Measurements from ENCODE around the gene IRX6. TPM values are rescaled to one million over a fixed set of nuclear protein-coding genes. Genes with fewer than 3 reads are reported as not detected.

The IRX6 gene
- total RNA-seq, 1 experiment from 2014 or later = not detected

DNA sequence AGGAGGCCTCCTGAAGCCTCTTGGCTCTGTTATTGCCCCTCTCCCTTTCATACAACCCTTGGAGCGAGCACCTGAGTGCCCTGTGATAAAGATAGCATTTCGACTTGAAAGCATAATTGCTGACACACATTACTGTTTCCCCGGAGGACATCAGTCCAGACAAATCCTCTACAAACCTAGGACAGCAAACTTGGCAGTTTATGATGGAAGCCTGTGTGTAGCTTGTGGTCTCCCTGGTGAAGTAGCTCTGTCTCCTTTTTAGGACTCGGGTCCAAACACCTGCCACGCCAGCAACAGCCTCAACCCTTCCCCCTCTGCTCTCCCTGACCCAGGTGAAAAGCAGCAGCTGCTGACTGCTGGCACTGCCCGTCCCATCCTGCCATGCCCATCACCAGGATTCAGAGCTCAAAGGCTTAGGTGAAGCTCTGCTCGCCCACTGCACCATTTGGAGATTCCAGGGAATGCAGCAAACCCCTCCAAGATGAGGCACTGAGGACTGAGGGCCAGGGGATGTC lies 55.9 kb downstream of the IRX6 start:
- peak overlapping the region in 1 of 3 experiments; percentile 88; a peak in 1 of 7 replicates for H3K27ac Mint-ChIP-seq
- no peak overlapping the region for H3K27ac ChIP-seq (ENCODE audit: insufficient read length, low read depth, low read length)
- H3K18ac ChIP-seq (ENCODE audit: insufficient read length, low read depth, low read length) = no peak overlapping the region
- H3K23me2 ChIP-seq (ENCODE audit: insufficient read length, low read depth, low read length, poor library complexity, severe bottlenecking) = no peaks in the 10 kb centered on the region
- no peak overlapping the region for H3K14ac ChIP-seq (ENCODE audit: insufficient read depth, low read length)
- no peak overlapping the region for H2BK120ac ChIP-seq (ENCODE audit: low read depth, low read length, poor library complexity, severe bottlenecking)
- H3K4me1 Mint-ChIP-seq = peaks cover 2 to 3% of the 10 kb centered on the region in 2 experiments; a peak in 3 of 4 replicates
- H3K9me3 Mint-ChIP-seq = no peaks in the 10 kb centered on the region
- H2AK5ac ChIP-seq (ENCODE audit: insufficient read length, low read length) = no peak overlapping the region
- H3K4me3 Mint-ChIP-seq = no peak overlapping the region
- H2BK15ac ChIP-seq (ENCODE audit: low read depth, low read length) = no peak overlapping the region
- no peaks in the 10 kb centered on the region for H3K9me3 ChIP-seq (ENCODE audit: control insufficient read depth, low read depth, low read length)
- DNase-seq = no peak
- no peak overlapping the region for H2BK5ac ChIP-seq (ENCODE audit: insufficient read length, low read length)
- H4K8ac ChIP-seq (replicated peaks; ENCODE audit: insufficient read length, low read depth, low read length) = no peak overlapping the region
- no peaks in the 10 kb centered on the region for H3K79me2 ChIP-seq (ENCODE audit: insufficient read depth, low read length)
- no peak overlapping the region for H3K23ac ChIP-seq (ENCODE audit: insufficient read length, low read depth, low read length)
- no peak for TF ChIP-seq CTCF (conservative IDR thresholded peaks at IDR 0.05)
- no peak overlapping the region for H3K9ac ChIP-seq (ENCODE audit: extremely low read depth, insufficient read length, low read length)
- H2BK20ac ChIP-seq (ENCODE audit: low read depth, low read length, poor library complexity, severe bottlenecking) = no peak overlapping the region
- no peak overlapping the region for H3K56ac ChIP-seq (ENCODE audit: insufficient read length, low read depth, low read length)
- WGBS (ENCODE audit: extremely low coverage, insufficient read length, low lambda C conversion rate) = no CpG with 5 or more reads among the region's 7 CpGs
- H3K36me3 Mint-ChIP-seq (ENCODE audit: insufficient read depth in 1 of 3, low read depth in 3 of 3) = no peaks in the 10 kb centered on the region; a peak in 1 of 7 replicates
- H4K91ac ChIP-seq (ENCODE audit: insufficient read length, low read depth, low read length) = no peak overlapping the region
- H3K4ac ChIP-seq (ENCODE audit: low read depth, low read length) = no peak overlapping the region
- H4K20me1 ChIP-seq (ENCODE audit: control insufficient read depth, insufficient read depth, insufficient read length) = no peaks in the 10 kb centered on the region
- no peak overlapping the region for H3K4me2 ChIP-seq (ENCODE audit: insufficient read depth, insufficient read length, low read length)
- H3K27me3 ChIP-seq (ENCODE audit: insufficient read depth, low read length) = no peaks in the 10 kb centered on the region
- H2BK12ac ChIP-seq (ENCODE audit: insufficient read length, low read depth, low read length) = no peak overlapping the region
- no peaks in the 10 kb centered on the region for H3K79me1 ChIP-seq (ENCODE audit: insufficient read depth, low read depth, low read length, poor library complexity, severe bottlenecking)
- H3T11ph ChIP-seq (ENCODE audit: low read length) = no peak overlapping the region
- H3K4me1 ChIP-seq (ENCODE audit: insufficient read depth, low read length) = no peaks in the 10 kb centered on the region
- H3K27me3 Mint-ChIP-seq (ENCODE audit: low read depth) = peaks cover 5% of the 10 kb centered on the region
- H4K5ac ChIP-seq (ENCODE audit: insufficient read length, low read depth, low read length) = no peak overlapping the region
- no peak overlapping the region for H2AFZ ChIP-seq (ENCODE audit: low read length)

Other genes starting within 250 kb of the IRX6 start
- 22.4 and 23.1 TPM in 2 replicates for gene MMP2, start 155.0 kb downstream of the IRX6 start, total RNA-seq (2021)
- gene LPCAT2, start 184.9 kb downstream of the IRX6 start, total RNA-seq (2021) = 2.5 and 2.8 TPM in 2 replicates
- gene CAPNS2, start 242.5 kb downstream of the IRX6 start, total RNA-seq (2021) = 0.29 TPM in 1 of 2 replicates, not detected in the other